Smooth muscle cell (in vitro differentiated cells): ENCODE results near the gene SNX24. TPM values are rescaled to one million over a fixed set of nuclear protein-coding genes. Genes with fewer than 3 reads are reported as not detected.

ENCODE experiments used
- DNase-seq: peaks from one replicate; lab custom pipeline; 2025; ENCODE audit not compliant: unreplicated experiment; lab: John Stamatoyannopoulos, UW
- H2AFZ ChIP-seq: fragments of 200-600 bp; sonication (generic); 2 replicates; pipeline ENCODE4 v1.6.0; 2016; ENCODE audit warnings: antibody characterized with exemption, low read depth, mild to moderate bottlenecking
- H3F3A ChIP-seq: fragments of 200-600 bp; sonication (generic); 2 replicates; pipeline ENCODE4 v1.6.0; 2017; ENCODE audit warnings: antibody characterized with exemption, low read depth
- H3K27ac ChIP-seq: fragments of 200-600 bp; sonication (generic); 2 replicates; pipeline ENCODE4 v1.5.1; 2016; ENCODE audit warnings: low read depth, mild to moderate bottlenecking
- H3K27me3 ChIP-seq: fragments of 200-600 bp; sonication (generic); 2 replicates; pipeline ENCODE4 v1.6.1; 2016; ENCODE audit warnings: low read depth, mild to moderate bottlenecking
- H3K36me3 ChIP-seq: fragments of 200-600 bp; sonication (generic); 2 replicates; pipeline ENCODE4 v1.5.1; 2016; ENCODE audit warnings: low read depth
- H3K4me1 ChIP-seq: fragments of 200-600 bp; sonication (generic); 2 replicates; pipeline ENCODE4 v1.5.1; 2016; ENCODE audit warnings: low read depth
- H3K4me2 ChIP-seq: fragments of 200-600 bp; sonication (generic); 2 replicates; pipeline ENCODE4 v1.6.0; 2016; ENCODE audit warnings: mild to moderate bottlenecking
- H3K4me3 ChIP-seq: fragments of 200-600 bp; sonication (generic); 2 replicates; pipeline ENCODE4 v1.5.1; 2016; ENCODE audit warnings: mild to moderate bottlenecking
- H3K79me2 ChIP-seq: fragments of 200-600 bp; sonication (generic); 2 replicates; pipeline ENCODE4 v1.6.0; 2016; ENCODE audit warnings: low read depth, mild to moderate bottlenecking
- H3K9ac ChIP-seq: fragments of 200-600 bp; sonication (generic); 2 replicates; pipeline ENCODE4 v1.6.0; 2016; ENCODE audit warnings: low read depth
- H3K9me3 ChIP-seq: fragments of 200-600 bp; sonication (generic); replicated peaks from 2 replicates; pipeline ENCODE4 v1.5.1; 2016; ENCODE audit warnings: low read depth
- H4K20me1 ChIP-seq: fragments of 200-600 bp; sonication (generic); 2 replicates; pipeline ENCODE4 v1.6.0; 2016; ENCODE audit warnings: low read depth
- WGBS: methylation state at CpG from one replicate; pipeline ENCODE4 v1.1.7; 2016; ENCODE audit warnings: low lambda C conversion rate; 5-methylcytosine and 5-hydroxymethylcytosine counted together
- polyA plus RNA-seq: library from polyadenylated mRNA; unstranded; fragments of >200 nt; fragmentation: Nextera tagmentation; extraction: Ambion mirVana; gene quantifications from 2 replicates; pipeline ENCODE4 v1.2.1, GENCODE V29; 2016
- total RNA-seq: library from RNA; depleted of rRNA; stranded (reverse); fragments of >200 nt; gene quantifications from 2 replicates; pipeline ENCODE4 v1.2.3, GENCODE V29; 2014
- TF ChIP-seq, protein P1 (sequence below): fragments of 200-600 bp; sonication (generic); IDR thresholded peaks from 2 replicates; pipeline ENCODE4 v1.5.1; 2017; ENCODE audit warnings: borderline replicate concordance, mild to moderate bottlenecking, antibody characterized with exemption; ENCODE audit not compliant: insufficient read depth, poor library complexity, severe bottlenecking

Gene SNX24
- total and polyA plus RNA-seq, 2 experiments from 2014 or later: 15.3 to 44.9 TPM

DNA sequence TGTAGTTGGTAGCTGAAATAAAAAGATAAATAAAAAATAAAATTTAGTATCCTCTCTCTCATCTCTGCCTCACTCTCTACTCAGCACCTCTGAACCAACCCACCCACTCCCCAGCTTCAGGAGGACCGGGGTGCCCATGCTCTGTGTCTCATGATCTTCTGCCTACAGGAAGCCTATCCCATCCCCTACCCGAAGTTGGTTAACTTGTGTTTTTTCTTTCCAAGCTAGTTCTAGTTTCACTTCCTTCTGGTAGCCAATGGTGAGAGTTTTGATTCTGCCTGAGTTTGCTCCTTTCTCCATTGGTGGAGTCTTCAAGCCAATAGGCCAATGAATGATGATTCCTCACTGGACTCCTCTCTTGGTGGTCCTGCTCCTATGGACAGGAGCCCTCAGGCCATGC, 32.1 kb downstream of the SNX24 start:
- H3K9ac ChIP-seq: no peak overlapping the region
- no peaks in the 10 kb centered on the region for H3K9me3 ChIP-seq
- no peaks in the 10 kb centered on the region for H3K36me3 ChIP-seq
- TF ChIP-seq, protein P1, sequence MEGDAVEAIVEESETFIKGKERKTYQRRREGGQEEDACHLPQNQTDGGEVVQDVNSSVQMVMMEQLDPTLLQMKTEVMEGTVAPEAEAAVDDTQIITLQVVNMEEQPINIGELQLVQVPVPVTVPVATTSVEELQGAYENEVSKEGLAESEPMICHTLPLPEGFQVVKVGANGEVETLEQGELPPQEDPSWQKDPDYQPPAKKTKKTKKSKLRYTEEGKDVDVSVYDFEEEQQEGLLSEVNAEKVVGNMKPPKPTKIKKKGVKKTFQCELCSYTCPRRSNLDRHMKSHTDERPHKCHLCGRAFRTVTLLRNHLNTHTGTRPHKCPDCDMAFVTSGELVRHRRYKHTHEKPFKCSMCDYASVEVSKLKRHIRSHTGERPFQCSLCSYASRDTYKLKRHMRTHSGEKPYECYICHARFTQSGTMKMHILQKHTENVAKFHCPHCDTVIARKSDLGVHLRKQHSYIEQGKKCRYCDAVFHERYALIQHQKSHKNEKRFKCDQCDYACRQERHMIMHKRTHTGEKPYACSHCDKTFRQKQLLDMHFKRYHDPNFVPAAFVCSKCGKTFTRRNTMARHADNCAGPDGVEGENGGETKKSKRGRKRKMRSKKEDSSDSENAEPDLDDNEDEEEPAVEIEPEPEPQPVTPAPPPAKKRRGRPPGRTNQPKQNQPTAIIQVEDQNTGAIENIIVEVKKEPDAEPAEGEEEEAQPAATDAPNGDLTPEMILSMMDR: no peak
- no peak overlapping the region for H2AFZ ChIP-seq
- peaks cover 10% of the 10 kb centered on the region for H3F3A ChIP-seq
- peaks cover 35% of the 10 kb centered on the region for H4K20me1 ChIP-seq
- no peak overlapping the region for H3K4me3 ChIP-seq
- peaks cover 41% of the 10 kb centered on the region for H3K79me2 ChIP-seq
- no peak overlapping the region for H3K27ac ChIP-seq
- peaks cover 11% of the 10 kb centered on the region for H3K4me1 ChIP-seq
- H3K27me3 ChIP-seq: no peaks in the 10 kb centered on the region
- no peak for DNase-seq
- 97% methylated on average over 2 of the region's 2 CpGs for WGBS
- H3K4me2 ChIP-seq: no peak overlapping the region

DNA sequence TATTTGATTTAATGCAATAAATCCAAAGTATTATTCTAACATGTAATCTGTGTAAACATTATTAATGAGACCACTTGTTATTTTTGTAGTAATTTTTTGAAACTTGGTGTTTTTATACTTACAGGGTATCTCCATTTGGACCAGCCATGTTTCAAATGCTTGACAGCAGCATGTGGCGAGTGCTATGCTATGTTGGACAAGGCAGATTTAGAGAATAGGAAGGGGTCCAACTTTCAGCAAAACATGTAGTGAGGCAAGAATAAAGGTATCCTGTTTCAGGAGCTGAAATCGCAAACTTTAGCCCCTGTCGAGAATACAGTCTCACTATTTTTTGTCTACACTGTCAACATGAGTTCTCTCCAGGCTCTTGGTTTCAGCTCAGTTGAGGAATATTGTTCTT, 33.7 kb downstream of the SNX24 start:
- H3K9ac ChIP-seq: no peak overlapping the region
- DNase-seq: no peak
- no peak overlapping the region for H3K4me2 ChIP-seq
- peaks cover 32% of the 10 kb centered on the region for H3K79me2 ChIP-seq
- H3K4me3 ChIP-seq: no peak overlapping the region
- no peaks in the 10 kb centered on the region for H3K27me3 ChIP-seq
- no peak overlapping the region for H2AFZ ChIP-seq
- WGBS: 96% methylated on average over 3 of the region's 3 CpGs
- no peaks in the 10 kb centered on the region for H3K36me3 ChIP-seq
- peaks cover 11% of the 10 kb centered on the region for H3K4me1 ChIP-seq
- TF ChIP-seq, protein P1: no peak
- H3K9me3 ChIP-seq: no peaks in the 10 kb centered on the region
- no peak overlapping the region for H3K27ac ChIP-seq
- peaks cover 10% of the 10 kb centered on the region for H3F3A ChIP-seq
- H4K20me1 ChIP-seq: peaks cover 34% of the 10 kb centered on the region

DNA sequence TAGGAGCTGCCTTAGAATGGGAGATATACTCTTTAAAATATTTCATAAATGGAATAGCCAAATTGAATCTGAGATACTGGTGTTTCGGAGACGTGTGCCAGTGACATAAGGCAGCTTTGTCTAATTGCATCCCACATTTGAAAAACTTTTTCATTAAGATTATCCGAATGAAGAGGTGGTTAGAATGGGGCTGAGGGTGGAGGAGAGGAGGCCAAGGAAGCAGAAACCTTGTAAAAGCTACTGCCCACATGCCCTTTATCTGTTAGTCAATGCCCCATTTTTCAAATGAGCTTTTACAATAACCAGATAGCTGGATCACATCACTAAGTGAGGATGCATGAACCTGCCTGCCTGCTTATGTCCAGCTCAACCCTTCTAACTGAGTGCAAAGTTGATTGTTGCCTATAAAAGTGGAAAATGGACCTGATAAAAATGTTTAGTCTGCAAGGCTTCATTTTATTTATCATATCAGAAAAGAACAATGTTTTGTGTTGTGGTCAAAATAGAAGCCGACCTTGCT, 34.8 kb downstream of the SNX24 start:
- H3K36me3 ChIP-seq: no peaks in the 10 kb centered on the region
- H3K9me3 ChIP-seq: no peaks in the 10 kb centered on the region
- WGBS: 58% methylated on average over 4 of the region's 4 CpGs
- peaks cover 23% of the 10 kb centered on the region for H3K79me2 ChIP-seq
- H3K4me3 ChIP-seq: no peak overlapping the region
- peaks cover 11% of the 10 kb centered on the region for H3K4me1 ChIP-seq
- TF ChIP-seq, protein P1: no peak
- DNase-seq: no peak
- H4K20me1 ChIP-seq: peaks cover 44% of the 10 kb centered on the region
- no peaks in the 10 kb centered on the region for H3K27me3 ChIP-seq
- H3F3A ChIP-seq: peaks cover 10% of the 10 kb centered on the region
- no peak overlapping the region for H2AFZ ChIP-seq
- H3K4me2 ChIP-seq: peak overlapping the region; percentile 16
- peak overlapping the region; percentile 25 for H3K27ac ChIP-seq
- H3K9ac ChIP-seq: no peak overlapping the region

GRCh38 chr5:122880749-122881148, 35.3 kb downstream of the SNX24 start:
- Histone ChIP-seq H2AFZ (no peak overlapping the region), H3K4me1 (peaks cover 11% of the 10 kb centered on the region), H3K4me3 (no peak overlapping the region), H3K4me2 (peak overlapping the region; percentile 16), H3K9me3 (no peaks in the 10 kb centered on the region), H4K20me1 (peaks cover 49% of the 10 kb centered on the region), H3K9ac (no peak overlapping the region), H3K27me3 (no peaks in the 10 kb centered on the region), H3K36me3 (no peaks in the 10 kb centered on the region), H3K27ac (peak overlapping the region; percentile 25), H3K79me2 (peaks cover 21% of the 10 kb centered on the region), H3F3A (peaks cover 10% of the 10 kb centered on the region)
- 8% methylated on average over 3 of the region's 3 CpGs for WGBS
- no peak for DNase-seq
- TF ChIP-seq, protein P1: no peak
